Activated B cell treated with CpG ODN at 0.5 μM for 24 hours (primary cell): Measurements from ENCODE around the gene LAMB3. TPM values are rescaled to one million over a fixed set of nuclear protein-coding genes. Genes with fewer than 3 reads are reported as not detected.
"Not testable (repeated sequence)": the region's sequence is repeated elsewhere in the genome, so short reads cannot be mapped to it uniquely, and the experiment has no call there.

Experiments
- ATAC-seq: fragments of 200-7000 bp; cut with Tn5 transposase; one replicate; pipeline ENCODE4 v1.10.0; 2021; ENCODE audit warnings: low read depth, mild to moderate bottlenecking, moderate library complexity
- CTCF ChIA-PET: fragments of 350-600 bp; sonication (Branson Sonifier 250); formaldehyde crosslinking; loops from one replicate; lab custom pipeline; 2021; ENCODE audit warnings: antibody characterized with exemption; lab: Charles Lee
- POLR2A ChIA-PET: fragments of 350-600 bp; sonication (Branson Sonifier 250); formaldehyde crosslinking; loops from one replicate; lab custom pipeline; 2021; ENCODE audit warnings: antibody characterized with exemption; lab: Charles Lee
- DNase-seq: peaks from one replicate; pipeline ENCODE4 v3.0.0; 2022
- H3K27ac Mint-ChIP-seq: one replicate; pipeline ENCODE4 v1.8.0; 2020; ENCODE audit warnings: mixed read lengths
- H3K27me3 Mint-ChIP-seq: one replicate; pipeline ENCODE4 v1.8.0; 2021; ENCODE audit warnings: mixed read lengths
- H3K36me3 Mint-ChIP-seq: one replicate; pipeline ENCODE4 v1.8.0; 2021; ENCODE audit warnings: low read depth, mixed read lengths
- H3K4me1 Mint-ChIP-seq: one replicate; pipeline ENCODE4 v1.8.0; 2021; ENCODE audit warnings: mixed read lengths
- H3K4me3 Mint-ChIP-seq: one replicate; pipeline ENCODE4 v1.8.0; 2020; ENCODE audit warnings: mild to moderate bottlenecking, mixed read lengths
- H3K9me3 Mint-ChIP-seq: one replicate; pipeline ENCODE4 v1.8.0; 2020; ENCODE audit warnings: mixed read lengths
- CTCF ChIP-seq: fragments of 200-600 bp; IDR thresholded peaks from one replicate; pipeline ENCODE4 v1.8.0; 2022; ENCODE audit warnings: antibody characterized with exemption, mild to moderate bottlenecking
- intact Hi-C: fragments of 100-400 bp; cut with micrococcal nuclease; formaldehyde crosslinking; loops from one replicate; pipeline ENCODE4 v1.15.1; 2024
- total RNA-seq: library from RNA; stranded (reverse); gene quantifications from 2 replicates; pipeline ENCODE4 v1.2.3, GENCODE V29; 2022

Gene LAMB3
- total RNA-seq: 0.35 TPM in 1 of 2 replicates, not detected in the other

- H3K4me1 Mint-ChIP-seq: no peaks in the 10 kb centered on the region
- TF ChIP-seq CTCF: no peak
- intact Hi-C loops: no loop called here
- H3K4me3 Mint-ChIP-seq: no peak within 1 kb of the TSS
- ATAC-seq (no peak), DNase-seq (no peak)
- ChIA-PET POLR2A (no interaction called here), CTCF (no interaction called here)
- no peaks in the 10 kb centered on the region for H3K9me3 Mint-ChIP-seq
- peaks cover 3% of the 10 kb centered on the region for H3K27me3 Mint-ChIP-seq
- H3K27ac Mint-ChIP-seq: no peak within 1 kb of the TSS
- no peaks in the 10 kb centered on the region for H3K36me3 Mint-ChIP-seq
Measured at GRCh38 chr1:209652121-209652735, at the start of gene LAMB3. TSS of gene LAMB3 (minus strand) at chr1:209652425. CDS start at chr1:209650944, 1,481 bp downstream.

GRCh38 chr1:209700686-209701085 lies 48.5 kb upstream of the LAMB3 start:
- CTCF ChIA-PET, DNase-seq: not testable (repeated sequence)

GRCh38 chr1:209697126-209697525 lies 44.9 kb upstream of the LAMB3 start:
- POLR2A ChIA-PET: interaction anchor here (0.5 kb wide), 1 partner anchor 73 kb away, joined by 3 read pairs; no protein-coding TSS in a partner anchor
- no peak for TF ChIP-seq CTCF

More at GRCh38 chr1:209700686-209701085, 48.5 kb upstream of the LAMB3 start:
- H3K27ac Mint-ChIP-seq, H3K4me3 Mint-ChIP-seq, POLR2A ChIA-PET, H3K27me3 Mint-ChIP-seq, ATAC-seq, intact Hi-C loops, H3K36me3 Mint-ChIP-seq, H3K9me3 Mint-ChIP-seq: not testable (repeated sequence)
- H3K4me1 Mint-ChIP-seq: peaks cover 11% of the 10 kb centered on the region

GRCh38 chr1:209696673-209697072 lies 44.4 kb upstream of the LAMB3 start:
- H3K9me3 Mint-ChIP-seq: no peaks in the 10 kb centered on the region
- peaks cover 4% of the 10 kb centered on the region for H3K4me1 Mint-ChIP-seq
- ATAC-seq (no peak), DNase-seq (no peak)
- H3K27ac Mint-ChIP-seq: no peak overlapping the region
- H3K36me3 Mint-ChIP-seq: no peaks in the 10 kb centered on the region
- TF ChIP-seq CTCF: no peak
- H3K4me3 Mint-ChIP-seq: no peak overlapping the region
- peaks cover 3% of the 10 kb centered on the region for H3K27me3 Mint-ChIP-seq
- intact Hi-C loops: no loop called here
- ChIA-PET POLR2A (interaction anchor here (0.5 kb wide), 1 partner anchor 73 kb away, joined by 3 read pairs; no protein-coding TSS in a partner anchor), CTCF (interaction anchor here (0.9 kb wide), 1 partner anchor 9 kb away, joined by 3 read pairs; no protein-coding TSS in a partner anchor)

More at GRCh38 chr1:209697126-209697525, 44.9 kb upstream of the LAMB3 start:
- H3K9me3 Mint-ChIP-seq: no peaks in the 10 kb centered on the region
- CTCF ChIA-PET: interaction anchor here (0.6 to 0.9 kb wide), 2 partner anchors 9 to 90 kb away, joined by 3 read pairs; no protein-coding TSS in a partner anchor
- ATAC-seq (no peak), DNase-seq (no peak)
- no peak overlapping the region for H3K4me3 Mint-ChIP-seq
- peaks cover 3% of the 10 kb centered on the region for H3K27me3 Mint-ChIP-seq
- intact Hi-C loops: no loop called here
- H3K4me1 Mint-ChIP-seq: peaks cover 4% of the 10 kb centered on the region
- no peaks in the 10 kb centered on the region for H3K36me3 Mint-ChIP-seq
- no peak overlapping the region for H3K27ac Mint-ChIP-seq

GRCh38 chr1:209692745-209693504 lies 40.7 kb upstream of the LAMB3 start:
- Mint-ChIP-seq H3K4me3 (no peak overlapping the region), H3K4me1 (peaks cover 4% of the 10 kb centered on the region), H3K27ac (no peak overlapping the region), H3K36me3 (no peaks in the 10 kb centered on the region), H3K9me3 (no peaks in the 10 kb centered on the region), H3K27me3 (peaks cover 3% of the 10 kb centered on the region)
- TF ChIP-seq CTCF: no peak
- ChIA-PET CTCF (interaction anchor here (1.0 to 6.4 kb wide), 8 partner anchors 12 to 125 kb away, joined by 3 to 61 read pairs (median 4); no protein-coding TSS in a partner anchor), POLR2A (interaction anchor here (0.8 kb wide), 1 partner anchor 63 kb away, joined by 3 read pairs; the partner anchor contains the start of gene TRAF3IP3)
- peak; percentile 54 for ATAC-seq
- intact Hi-C loops: loop anchor here (1.0 to 5.0 kb wide), 8 partner anchors 47 to 491 kb away; no protein-coding TSS in a partner anchor
- peak; percentile 21 for DNase-seq
